Measurements from ENCODE around the gene PRND.
A peak's percentile ranks its signal among the peaks of the same experiment; 100 is the strongest.

The PRND gene

DNA sequence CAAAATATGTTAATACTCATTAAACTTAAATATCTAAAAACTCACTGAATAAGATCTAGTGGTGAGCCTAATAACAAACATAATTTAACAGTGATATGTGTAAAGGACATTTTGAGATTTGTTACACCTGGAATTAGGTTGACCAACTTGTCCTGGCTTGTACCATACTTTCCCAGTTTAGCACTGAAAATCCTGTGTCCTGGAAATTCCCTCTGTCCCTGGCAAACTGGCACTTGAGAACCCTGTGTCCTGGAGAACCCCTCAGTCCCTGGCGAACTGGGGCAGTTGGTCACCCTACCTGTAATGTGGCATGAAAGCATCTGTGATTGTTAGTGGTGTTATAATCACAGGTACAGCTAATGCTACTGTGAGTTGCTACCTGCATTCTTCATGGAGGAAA, 6.9 kb upstream of the PRND start:
- no peak overlapping the region for H2BK15ac ChIP-seq (ENCODE audit: low read length)
- no peak overlapping the region for H3K4me3 ChIP-seq (ENCODE audit: low read length in 2 of 2)
- no peak overlapping the region for H2AK5ac ChIP-seq (ENCODE audit: low read depth, low read length)
- no peak overlapping the region for H2AFZ ChIP-seq (ENCODE audit: low read length)
- H3K23ac ChIP-seq (ENCODE audit: low read depth, low read length, poor library complexity) = no peak overlapping the region
- no peak overlapping the region for H3K4me2 ChIP-seq (ENCODE audit: insufficient read depth, low read length, poor library complexity, severe bottlenecking)
- no peak overlapping the region for H3K14ac ChIP-seq (ENCODE audit: low read length)
- H2BK120ac ChIP-seq (ENCODE audit: low read depth, low read length) = no peak overlapping the region
- H3K27ac ChIP-seq (replicated peaks; ENCODE audit: low read length) = no peak overlapping the region
- H2BK12ac ChIP-seq (ENCODE audit: low read length) = no peak overlapping the region
- no peak overlapping the region for H3K9ac ChIP-seq (ENCODE audit: low read depth, low read length, poor library complexity)
- no peaks in the 10 kb centered on the region for H3K36me3 ChIP-seq (replicated peaks in 1 of 2; ENCODE audit: control insufficient read depth in 2 of 2, insufficient read depth in 2 of 2, low read length in 2 of 2)
- H3K18ac ChIP-seq (ENCODE audit: low read length) = no peak overlapping the region
- H3K79me1 ChIP-seq (ENCODE audit: low read depth, low read length) = no peaks in the 10 kb centered on the region
- H4K91ac ChIP-seq (ENCODE audit: low read depth, low read length, poor library complexity) = no peak overlapping the region
- no peak for DNase-seq (ENCODE audit: low spot score)
- H4K8ac ChIP-seq (ENCODE audit: low read depth, low read length) = no peak overlapping the region
- H3K4ac ChIP-seq (ENCODE audit: low read length) = no peak overlapping the region
- WGBS, 2 donors (ENCODE audit: extremely low coverage in 2 of 2, insufficient read length in 2 of 2, insufficient replicate concordance in 1 of 2) = no CpG with 5 or more reads among the region's 1 CpG
- H3K27me3 ChIP-seq (ENCODE audit: control insufficient read depth in 3 of 3, insufficient read depth in 3 of 3, low read depth in 1 of 3, low read length in 3 of 3) = no peaks in the 10 kb centered on the region
- no peak overlapping the region for H2BK5ac ChIP-seq (ENCODE audit: low read length)
- peaks cover 4% of the 10 kb centered on the region in 2 donors for H3K9me3 ChIP-seq (replicated peaks in 1 of 2; ENCODE audit: control insufficient read depth in 2 of 2, insufficient read depth in 1 of 2, low read depth in 1 of 2, low read length in 2 of 2)
- H3K4me1 ChIP-seq (ENCODE audit: control insufficient read depth in 2 of 2, insufficient read depth in 1 of 2, low read depth in 1 of 2, low read length in 2 of 2) = peaks cover 0 to 1% of the 10 kb centered on the region in 2 donors

DNA sequence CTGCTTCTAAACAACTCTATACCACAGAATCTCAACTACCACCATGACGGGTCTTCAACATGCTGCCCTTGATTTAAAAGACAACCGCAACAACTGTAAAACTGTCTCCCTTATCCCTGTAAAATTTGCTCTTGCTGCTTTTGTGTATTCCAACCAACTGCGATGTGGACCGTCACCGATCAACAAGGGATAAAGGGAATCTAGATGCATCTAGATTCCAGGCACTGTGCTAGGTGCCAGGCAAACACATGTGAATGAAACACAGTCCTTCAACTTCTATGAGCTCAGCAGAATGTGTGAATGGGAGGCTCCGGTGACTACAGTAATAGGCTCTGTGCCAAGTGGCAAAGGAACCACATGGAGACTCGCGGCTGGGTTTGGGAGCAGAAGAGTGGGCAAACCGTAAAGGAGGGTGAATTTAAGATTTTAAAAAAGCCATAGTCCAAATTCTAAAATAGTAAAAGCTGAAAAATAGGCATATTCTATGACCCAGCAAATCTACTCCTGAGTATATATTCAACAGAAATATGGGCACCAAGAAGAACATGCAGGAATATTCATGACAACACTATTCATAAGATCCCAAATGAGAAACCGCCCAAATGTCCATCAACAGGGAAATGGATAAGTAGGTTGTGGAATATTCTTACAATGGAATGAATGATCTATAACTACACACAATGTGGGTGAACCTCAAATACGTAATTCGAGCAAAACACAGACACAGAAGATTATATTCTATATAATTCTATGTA, 3.7 kb upstream of the PRND start:
- H3K79me1 ChIP-seq (ENCODE audit: low read depth, low read length) = no peaks in the 10 kb centered on the region
- H4K8ac ChIP-seq (ENCODE audit: low read depth, low read length) = no peak overlapping the region
- no peak overlapping the region for H3K14ac ChIP-seq (ENCODE audit: low read length)
- no peak overlapping the region for H2BK5ac ChIP-seq (ENCODE audit: low read length)
- no peak overlapping the region for H2BK120ac ChIP-seq (ENCODE audit: low read depth, low read length)
- peaks cover 4% of the 10 kb centered on the region in 2 donors for H3K9me3 ChIP-seq (replicated peaks in 1 of 2; ENCODE audit: control insufficient read depth in 2 of 2, insufficient read depth in 1 of 2, low read depth in 1 of 2, low read length in 2 of 2)
- H3K4ac ChIP-seq (ENCODE audit: low read length) = no peak overlapping the region
- no peak overlapping the region for H3K18ac ChIP-seq (ENCODE audit: low read length)
- H3K23ac ChIP-seq (ENCODE audit: low read depth, low read length, poor library complexity) = no peak overlapping the region
- no CpG with 5 or more reads among the region's 12 CpGs for WGBS, 2 donors (ENCODE audit: extremely low coverage in 2 of 2, insufficient read length in 2 of 2, insufficient replicate concordance in 1 of 2)
- no peak overlapping the region for H2BK12ac ChIP-seq (ENCODE audit: low read length)
- H3K9ac ChIP-seq (ENCODE audit: low read depth, low read length, poor library complexity) = no peak overlapping the region
- H2BK15ac ChIP-seq (ENCODE audit: low read length) = no peak overlapping the region
- no peak overlapping the region for H2AK5ac ChIP-seq (ENCODE audit: low read depth, low read length)
- peak overlapping the region; percentile 8 for H2AFZ ChIP-seq (ENCODE audit: low read length)
- H3K4me3 ChIP-seq (ENCODE audit: low read length in 2 of 2) = no peak overlapping the region
- H3K27me3 ChIP-seq (ENCODE audit: control insufficient read depth in 3 of 3, insufficient read depth in 3 of 3, low read depth in 1 of 3, low read length in 3 of 3) = peaks cover 0 to 5% (median 0%) of the 10 kb centered on the region in 3 experiments
- H3K4me1 ChIP-seq (ENCODE audit: control insufficient read depth in 2 of 2, insufficient read depth in 1 of 2, low read depth in 1 of 2, low read length in 2 of 2) = peaks cover 7% of the 10 kb centered on the region in 2 donors
- H3K36me3 ChIP-seq (replicated peaks in 1 of 2; ENCODE audit: control insufficient read depth in 2 of 2, insufficient read depth in 2 of 2, low read length in 2 of 2) = no peaks in the 10 kb centered on the region
- H3K4me2 ChIP-seq (ENCODE audit: insufficient read depth, low read length, poor library complexity, severe bottlenecking) = no peak overlapping the region
- H4K91ac ChIP-seq (ENCODE audit: low read depth, low read length, poor library complexity) = no peak overlapping the region
- no peak overlapping the region for H3K27ac ChIP-seq (replicated peaks; ENCODE audit: low read length)
- DNase-seq (ENCODE audit: low spot score) = no peak

DNA sequence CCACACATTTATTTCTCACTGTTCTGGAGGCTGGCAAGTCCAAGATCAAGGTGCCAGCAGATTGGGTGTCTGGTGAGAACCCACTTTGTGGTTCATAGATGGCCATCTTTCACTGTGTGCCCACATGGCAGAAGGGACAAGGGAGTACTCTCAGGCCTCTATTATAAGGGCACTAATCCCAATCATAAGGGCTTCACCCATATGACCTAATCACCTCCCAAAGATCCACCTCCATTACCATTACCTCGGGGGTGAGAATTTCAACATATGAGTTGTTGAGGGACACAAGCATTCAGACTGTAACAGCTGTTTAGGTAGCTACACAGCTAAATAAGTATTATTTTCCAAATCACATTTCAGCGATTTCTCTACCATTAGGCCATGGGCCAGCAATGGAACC, 2.5 kb upstream of the PRND start:
- no peak overlapping the region for H3K4me3 ChIP-seq (ENCODE audit: low read length in 2 of 2)
- no peak overlapping the region for H2AFZ ChIP-seq (ENCODE audit: low read length)
- no peak overlapping the region for H3K27ac ChIP-seq (replicated peaks; ENCODE audit: low read length)
- H3K18ac ChIP-seq (ENCODE audit: low read length) = no peak overlapping the region
- H3K14ac ChIP-seq (ENCODE audit: low read length) = no peak overlapping the region
- H3K4me1 ChIP-seq (ENCODE audit: control insufficient read depth in 2 of 2, insufficient read depth in 1 of 2, low read depth in 1 of 2, low read length in 2 of 2) = peaks cover 7% of the 10 kb centered on the region in 2 donors
- no peak overlapping the region for H2BK12ac ChIP-seq (ENCODE audit: low read length)
- H3K79me1 ChIP-seq (ENCODE audit: low read depth, low read length) = no peaks in the 10 kb centered on the region
- no peak overlapping the region for H2AK5ac ChIP-seq (ENCODE audit: low read depth, low read length)
- H3K27me3 ChIP-seq (ENCODE audit: control insufficient read depth in 3 of 3, insufficient read depth in 3 of 3, low read depth in 1 of 3, low read length in 3 of 3) = peaks cover 0 to 5% (median 0%) of the 10 kb centered on the region in 3 experiments
- no peak overlapping the region for H2BK120ac ChIP-seq (ENCODE audit: low read depth, low read length)
- no peak overlapping the region for H4K91ac ChIP-seq (ENCODE audit: low read depth, low read length, poor library complexity)
- no peak overlapping the region for H3K4ac ChIP-seq (ENCODE audit: low read length)
- no peak overlapping the region for H3K23ac ChIP-seq (ENCODE audit: low read depth, low read length, poor library complexity)
- H2BK5ac ChIP-seq (ENCODE audit: low read length) = no peak overlapping the region
- peaks cover 4% of the 10 kb centered on the region in 2 donors for H3K9me3 ChIP-seq (replicated peaks in 1 of 2; ENCODE audit: control insufficient read depth in 2 of 2, insufficient read depth in 1 of 2, low read depth in 1 of 2, low read length in 2 of 2)
- WGBS, 2 donors (ENCODE audit: extremely low coverage in 2 of 2, insufficient read length in 2 of 2, insufficient replicate concordance in 1 of 2) = no CpG with 5 or more reads among the region's 2 CpGs
- H2BK15ac ChIP-seq (ENCODE audit: low read length) = no peak overlapping the region
- no peak overlapping the region for H3K9ac ChIP-seq (ENCODE audit: low read depth, low read length, poor library complexity)
- DNase-seq (ENCODE audit: low spot score) = no peak
- H3K4me2 ChIP-seq (ENCODE audit: insufficient read depth, low read length, poor library complexity, severe bottlenecking) = no peak overlapping the region
- H3K36me3 ChIP-seq (replicated peaks in 1 of 2; ENCODE audit: control insufficient read depth in 2 of 2, insufficient read depth in 2 of 2, low read length in 2 of 2) = no peaks in the 10 kb centered on the region
- H4K8ac ChIP-seq (ENCODE audit: low read depth, low read length) = no peak overlapping the region

DNA sequence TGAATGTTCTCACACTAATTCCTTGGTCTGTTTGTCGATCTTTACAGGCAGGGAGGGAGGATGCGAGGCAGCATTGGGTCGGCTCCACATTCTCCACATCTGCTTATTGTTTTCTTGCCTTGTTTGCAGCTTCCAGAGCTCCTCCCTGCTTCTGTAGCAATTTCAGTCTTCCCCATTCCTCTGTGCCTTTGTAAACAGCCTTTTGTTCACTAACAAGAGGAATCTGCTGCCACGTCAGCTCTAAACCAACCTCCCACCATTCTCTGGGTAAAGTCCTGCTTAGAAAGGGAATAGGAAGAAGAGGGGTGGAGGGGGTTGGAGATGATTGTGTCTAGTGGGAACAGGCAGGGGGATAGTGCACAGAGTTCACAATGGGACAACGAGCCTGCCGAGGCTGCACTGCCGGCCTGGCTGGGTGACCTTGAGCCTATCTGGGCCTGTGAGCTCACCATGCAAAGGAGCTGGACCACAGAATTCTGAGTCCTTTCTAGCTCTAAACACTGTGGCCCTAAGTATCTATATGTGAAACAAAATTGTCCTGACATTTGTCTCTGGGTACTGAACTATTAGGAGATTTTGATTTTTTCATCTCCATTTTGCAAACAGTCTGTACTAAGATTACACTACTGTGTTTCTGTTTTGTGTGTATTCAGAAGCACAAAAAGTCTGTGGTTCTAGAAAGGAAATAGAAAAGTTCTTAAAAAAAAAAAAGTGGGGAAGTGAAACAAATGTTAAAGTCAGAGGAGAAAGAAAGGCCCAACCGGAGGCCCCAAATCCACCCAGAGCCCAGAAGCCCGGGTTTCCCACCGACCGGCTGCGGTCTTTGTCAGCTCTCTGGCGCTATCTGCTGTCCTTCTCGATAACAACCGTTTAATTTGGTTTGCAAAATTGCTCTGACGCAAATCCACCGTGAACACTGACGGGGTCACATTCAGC, 1.4 kb upstream of the PRND start:
- Histone ChIP-seq H2BK120ac (ENCODE audit: low read depth, low read length) (no peak overlapping the region), H3K4ac (ENCODE audit: low read length) (no peak overlapping the region), H3K4me2 (ENCODE audit: insufficient read depth, low read length, poor library complexity, severe bottlenecking) (no peak overlapping the region), H3K36me3 (replicated peaks in 1 of 2; ENCODE audit: control insufficient read depth in 2 of 2, insufficient read depth in 2 of 2, low read length in 2 of 2) (no peaks in the 10 kb centered on the region), H3K4me1 (ENCODE audit: control insufficient read depth in 2 of 2, insufficient read depth in 1 of 2, low read depth in 1 of 2, low read length in 2 of 2) (peaks cover 7% of the 10 kb centered on the region in 2 donors), H3K14ac (ENCODE audit: low read length) (no peak overlapping the region), H3K9me3 (replicated peaks in 1 of 2; ENCODE audit: control insufficient read depth in 2 of 2, insufficient read depth in 1 of 2, low read depth in 1 of 2, low read length in 2 of 2) (peaks cover 4% of the 10 kb centered on the region in 2 donors), H3K27ac (replicated peaks; ENCODE audit: low read length) (peak overlapping the region; percentile 48), H4K91ac (ENCODE audit: low read depth, low read length, poor library complexity) (no peak overlapping the region), H2BK15ac (ENCODE audit: low read length) (no peak overlapping the region), H3K4me3 (ENCODE audit: low read length in 2 of 2) (peak overlapping the region in 1 of 2 donors; percentile 29), H3K27me3 (ENCODE audit: control insufficient read depth in 3 of 3, insufficient read depth in 3 of 3, low read depth in 1 of 3, low read length in 3 of 3) (peaks cover 0 to 5% (median 0%) of the 10 kb centered on the region in 3 experiments), H4K8ac (ENCODE audit: low read depth, low read length) (no peak overlapping the region), H3K23ac (ENCODE audit: low read depth, low read length, poor library complexity) (no peak overlapping the region), H2AK5ac (ENCODE audit: low read depth, low read length) (no peak overlapping the region), H3K18ac (ENCODE audit: low read length) (no peak overlapping the region), H2AFZ (ENCODE audit: low read length) (peak overlapping the region; percentile 87), H2BK5ac (ENCODE audit: low read length) (no peak overlapping the region), H3K79me1 (ENCODE audit: low read depth, low read length) (no peaks in the 10 kb centered on the region), H3K9ac (ENCODE audit: low read depth, low read length, poor library complexity) (no peak overlapping the region), H2BK12ac (ENCODE audit: low read length) (no peak overlapping the region)
- no CpG with 5 or more reads among the region's 18 CpGs for WGBS, 2 donors (ENCODE audit: extremely low coverage in 2 of 2, insufficient read length in 2 of 2, insufficient replicate concordance in 1 of 2)
- peak; percentile 78 for DNase-seq (ENCODE audit: low spot score)

All from neuronal stem cell (in vitro differentiated cells).